ENCODE measurements around the gene MARCO.

GRCh38 chr2:118918017-118918416, 24.0 kb upstream of the MARCO start:
- TF ChIP-seq SP1 (IDR thresholded peaks at IDR 0.05): no peak
- no peak for TF ChIP-seq BHLHE40 (IDR thresholded peaks at IDR 0.05; ENCODE audit: borderline replicate concordance)
- TF ChIP-seq CTBP1 (IDR thresholded peaks at IDR 0.05; ENCODE audit: borderline replicate concordance): no peak

Data from HEK293T (cell line).